Measurements from ENCODE around the gene PALM.

Gene PALM

DNA sequence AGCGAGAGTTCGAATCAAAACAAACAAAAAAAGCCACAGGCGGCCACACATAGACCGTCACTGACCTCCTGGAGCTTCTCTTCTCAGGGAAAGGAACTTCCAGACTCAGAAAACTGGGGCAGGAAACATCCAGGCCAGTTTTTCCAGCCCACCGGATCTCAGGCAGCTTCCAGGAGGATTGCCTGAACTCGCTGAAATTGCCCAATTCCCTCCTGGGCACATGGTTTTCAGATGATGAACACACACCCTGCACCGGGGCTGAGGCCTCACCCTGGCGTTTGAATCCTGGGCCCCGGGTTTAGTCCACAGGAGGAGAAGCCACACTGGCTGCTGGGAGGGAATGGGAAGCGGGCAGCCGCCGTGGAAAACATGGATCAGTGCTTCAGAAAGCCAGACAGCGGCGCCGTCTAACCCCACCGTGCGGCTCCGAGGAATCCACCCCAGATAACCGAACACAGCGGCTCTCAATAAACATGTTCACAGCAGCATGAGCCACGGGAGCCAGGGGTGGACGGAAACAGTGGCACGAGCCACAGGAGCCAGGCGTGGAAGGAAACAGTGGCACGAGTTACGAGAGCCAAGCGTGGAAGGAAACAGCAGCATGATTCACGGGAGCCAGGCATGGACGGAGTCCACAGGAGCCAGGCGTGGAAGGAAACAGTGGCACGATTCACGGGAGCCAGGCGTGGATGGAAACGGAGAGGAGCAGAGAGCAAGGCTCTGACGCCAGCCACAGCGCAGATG lies 70.3 kb downstream of the PALM start:
- no peak for DNase-seq

DNA sequence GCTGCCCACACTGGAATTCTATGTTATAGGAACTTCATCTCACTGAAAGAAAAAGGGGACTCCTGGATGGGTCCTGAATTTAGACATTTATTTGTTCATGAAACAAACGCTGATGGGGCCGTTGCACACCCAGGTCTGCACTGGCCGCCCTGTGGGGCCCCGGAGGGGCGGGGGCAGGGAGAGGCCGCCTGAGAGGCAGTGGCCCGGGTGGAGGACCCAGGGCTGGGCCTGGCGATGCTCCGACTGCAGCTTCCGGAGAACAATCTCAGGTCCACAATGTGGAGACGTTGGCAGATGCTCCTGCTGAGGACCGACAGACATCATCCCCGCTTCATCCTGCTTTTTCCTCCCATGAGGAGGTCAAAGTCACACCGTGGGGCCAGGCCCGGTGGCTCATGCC lies 72.2 kb downstream of the PALM start:
- DNase-seq = no peak

DNA sequence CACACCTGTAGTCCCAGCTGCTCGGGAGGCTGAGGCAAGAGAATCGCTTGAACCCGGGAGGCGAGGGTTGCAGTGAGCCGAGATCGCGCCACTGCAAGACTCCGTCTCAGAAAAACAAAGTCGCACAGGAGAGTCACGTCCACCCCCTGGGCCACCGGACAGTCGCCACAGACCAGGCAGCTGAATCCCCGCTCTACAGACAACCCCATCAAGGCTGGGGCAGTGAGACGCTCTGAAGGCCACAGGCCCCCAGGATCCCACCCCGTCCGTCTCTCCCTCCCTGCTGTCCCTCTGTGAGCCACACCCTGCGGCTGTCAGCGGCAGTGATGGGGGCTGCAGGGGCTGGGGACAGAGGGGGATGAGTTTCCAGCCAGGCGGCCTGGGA lies 73.1 kb downstream of the PALM start:
- no peak for DNase-seq

DNA sequence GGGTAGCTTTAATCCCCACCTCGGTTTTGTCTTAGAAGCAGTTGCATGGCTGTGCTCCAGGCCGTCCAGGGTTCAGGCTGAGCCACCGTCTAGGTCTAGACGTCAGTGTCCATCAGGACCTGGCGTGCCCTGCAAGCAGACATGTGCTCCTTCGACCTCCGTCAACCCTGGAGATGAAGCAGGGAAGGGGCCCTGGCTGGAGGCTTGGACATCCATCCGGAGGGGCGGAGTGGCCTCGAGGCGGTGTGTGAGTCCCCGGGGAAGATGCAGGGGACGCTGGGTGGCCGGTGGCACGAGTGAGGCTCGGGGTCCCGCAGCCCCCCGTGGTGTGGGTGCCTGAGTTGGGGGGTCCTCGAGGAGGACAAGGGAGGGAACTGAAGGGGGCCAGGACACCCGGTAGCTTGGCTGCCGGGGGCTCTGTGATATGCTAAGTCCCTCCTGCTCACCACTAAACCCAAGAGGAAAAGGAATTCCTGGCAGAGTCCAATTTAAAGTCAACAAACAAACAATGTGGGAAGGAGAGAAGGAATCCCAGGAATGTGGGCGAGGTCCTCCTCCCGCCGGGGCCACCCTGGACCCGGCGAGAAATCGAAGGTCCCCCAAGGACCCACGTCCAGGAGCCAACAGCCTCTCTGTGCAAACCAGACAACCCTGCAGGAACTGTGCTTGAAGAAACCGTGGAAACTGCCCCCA lies 73.6 kb downstream of the PALM start:
- DNase-seq = no peak

DNA sequence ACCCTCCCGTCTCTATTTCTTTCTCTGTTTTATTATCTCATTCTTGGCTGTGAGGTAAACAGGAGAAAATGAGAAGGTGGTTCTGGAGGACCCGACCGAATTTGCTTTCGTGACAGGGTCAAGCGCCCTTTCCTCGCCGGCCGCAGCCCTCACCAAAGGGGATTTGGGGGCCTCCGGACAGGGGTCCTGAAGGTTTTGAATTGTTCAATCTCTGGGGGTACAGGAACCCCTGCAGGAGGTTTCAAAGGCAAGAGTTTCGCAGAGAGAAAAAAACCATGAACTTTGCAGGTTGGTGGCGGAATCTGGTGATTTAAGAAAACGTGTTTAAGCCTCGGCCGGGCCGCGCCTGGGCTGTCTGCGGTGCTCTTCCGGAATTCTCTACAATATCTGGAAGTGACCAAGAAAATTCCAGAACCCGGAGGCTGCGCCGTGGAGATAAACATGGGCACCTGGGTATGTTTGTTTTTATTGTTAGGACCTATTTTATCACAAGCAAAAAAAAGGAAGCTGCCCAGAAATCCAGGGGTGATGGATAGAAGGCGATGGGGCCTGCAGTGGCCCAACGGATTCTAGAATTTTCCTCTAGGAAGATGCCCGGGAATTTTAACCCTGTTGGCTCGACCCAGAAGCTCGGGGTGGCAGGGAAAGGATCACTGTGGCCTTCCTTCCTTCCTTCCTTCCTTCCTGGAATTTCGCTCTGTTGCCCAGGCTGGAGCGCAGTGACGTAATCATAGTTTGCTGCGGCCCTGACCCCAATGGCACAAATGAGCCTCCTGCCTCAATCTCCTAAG lies 74.3 kb downstream of the PALM start:
- no peak for DNase-seq

DNA sequence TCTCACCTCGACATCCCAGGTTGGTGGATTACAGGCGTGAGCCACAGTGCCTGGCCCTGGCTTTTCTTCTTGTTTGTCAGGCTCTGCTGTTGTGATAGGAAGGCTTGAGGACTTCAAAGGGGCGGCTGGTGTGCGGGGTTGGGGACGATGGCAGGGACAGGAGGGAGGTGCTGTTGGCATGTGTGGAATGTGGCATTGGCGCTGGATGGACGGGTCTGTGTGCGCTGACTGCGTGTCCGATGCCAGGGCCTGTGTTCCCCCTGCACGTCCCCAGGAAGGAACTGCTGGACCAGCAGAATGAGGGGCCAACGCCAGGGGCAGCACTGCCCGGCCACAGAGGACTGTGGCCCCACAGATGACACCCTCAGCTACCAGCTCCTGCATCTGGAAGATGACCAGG lies 75.8 kb downstream of the PALM start:
- no peak for DNase-seq

DNA sequence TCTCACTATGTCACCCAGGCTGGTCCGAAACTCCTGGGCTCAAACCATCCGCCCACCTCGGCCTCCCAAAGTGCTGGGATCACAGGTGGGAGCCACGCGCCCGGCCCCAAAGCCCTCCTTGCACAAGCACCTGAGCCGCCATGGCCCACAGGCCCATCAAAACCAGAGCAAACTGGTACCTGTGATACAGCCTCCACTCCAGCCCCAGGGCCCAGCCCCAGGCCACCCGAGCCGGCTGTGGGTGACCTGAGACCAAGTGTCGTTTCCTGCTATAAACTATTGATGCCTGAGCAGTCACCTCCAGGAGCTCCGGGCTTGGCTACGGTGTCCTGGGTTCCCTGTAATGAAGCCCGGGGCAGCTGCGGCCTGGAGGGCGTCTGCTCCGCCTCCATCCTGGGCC lies 78.8 kb downstream of the PALM start:
- DNase-seq = no peak

DNA sequence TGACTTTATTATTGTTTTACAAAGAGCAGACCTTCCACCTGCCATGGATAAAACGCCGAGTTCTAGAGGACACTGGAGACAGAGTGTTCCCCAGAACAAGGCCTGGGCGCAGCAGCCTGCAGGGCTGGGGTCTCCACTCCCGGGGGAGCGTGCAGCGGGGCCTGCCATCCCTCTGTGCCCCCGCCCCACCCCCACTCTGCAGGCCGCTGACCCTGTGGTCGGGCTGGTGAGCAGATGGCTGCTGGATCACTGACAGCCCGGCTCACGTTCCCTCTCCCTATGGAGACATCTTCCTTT lies 79.9 kb downstream of the PALM start:
- no peak for DNase-seq

DNA sequence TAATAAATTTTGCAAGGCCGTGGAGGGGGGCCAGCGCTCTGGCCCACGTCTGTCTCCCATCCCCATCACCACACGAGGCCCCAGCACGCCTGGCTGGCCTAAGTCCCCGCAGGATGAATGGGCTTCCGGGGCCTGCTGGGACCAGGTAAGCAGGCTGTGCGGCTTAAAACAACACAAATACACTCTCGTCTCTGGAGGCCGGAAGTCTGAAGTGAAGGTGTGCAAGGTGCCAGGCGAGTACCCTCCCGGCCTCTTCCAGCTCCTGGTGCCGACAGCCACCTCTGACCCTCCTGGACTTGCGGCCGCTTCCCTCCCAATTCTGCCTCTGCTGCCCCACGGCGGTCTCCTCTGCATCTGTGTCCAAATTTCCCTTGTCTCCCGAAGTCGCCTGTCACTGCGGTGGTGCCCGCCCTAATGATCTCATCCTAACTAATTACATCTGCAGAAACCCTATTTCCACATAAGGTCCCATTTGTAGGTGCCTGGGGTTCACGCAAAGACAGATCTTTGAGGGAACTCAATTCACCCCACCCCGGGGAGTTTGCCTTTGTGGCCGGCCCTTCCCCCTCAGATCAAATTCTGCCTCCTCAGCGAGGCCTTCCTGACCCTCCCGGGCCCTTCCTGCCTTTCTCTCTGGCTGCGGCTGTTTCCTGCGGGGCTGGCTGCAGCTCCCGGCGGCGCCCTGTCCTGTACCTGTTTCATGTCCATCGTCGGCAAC lies 80.4 kb downstream of the PALM start:
- DNase-seq = no peak

DNA sequence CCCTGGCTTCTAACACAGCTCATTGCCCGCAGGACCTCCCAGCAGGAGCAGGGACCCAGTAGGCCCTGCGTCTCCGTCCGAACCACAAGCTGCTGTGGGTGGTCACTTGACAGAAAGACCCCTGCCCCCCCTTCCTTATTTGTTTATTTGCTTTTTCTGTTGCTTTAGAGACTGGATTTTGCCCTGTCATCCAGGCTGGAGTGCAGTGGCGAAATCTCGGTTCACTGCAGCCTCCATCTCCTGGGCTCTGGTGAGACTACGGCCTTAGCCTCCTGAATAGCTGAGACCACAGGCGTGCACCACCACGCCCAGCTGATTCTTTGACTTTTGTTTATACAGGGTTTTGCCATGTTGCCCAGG lies 80.9 kb downstream of the PALM start:
- DNase-seq = no peak

DNA sequence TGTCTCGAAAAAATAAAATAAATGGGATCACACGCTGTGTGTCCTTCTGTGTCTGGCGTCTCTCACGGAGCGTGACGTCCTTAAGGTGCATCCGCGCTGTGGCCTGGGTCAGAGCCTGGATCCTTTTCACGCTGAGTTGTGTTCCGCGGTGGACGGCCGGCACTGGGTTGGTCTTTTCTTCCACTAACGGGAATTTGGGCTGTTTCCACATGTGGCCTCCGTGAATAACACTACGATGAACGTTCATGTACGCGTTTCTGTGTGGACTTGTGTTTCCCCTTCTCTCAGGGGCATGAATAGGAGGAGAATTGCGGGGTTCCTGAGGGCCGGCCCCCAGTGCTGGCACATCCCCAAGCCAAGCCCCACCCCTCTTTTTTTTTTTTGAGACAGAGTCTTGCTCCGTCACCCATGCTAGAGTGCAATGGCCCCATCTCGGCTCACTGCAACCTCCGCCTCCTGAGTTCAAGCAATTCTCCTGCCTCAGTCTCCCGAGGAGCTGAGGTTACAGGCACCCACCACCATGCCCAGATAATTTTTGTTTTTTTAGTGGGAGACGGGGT lies 82.4 kb downstream of the PALM start:
- no peak for DNase-seq

DNA sequence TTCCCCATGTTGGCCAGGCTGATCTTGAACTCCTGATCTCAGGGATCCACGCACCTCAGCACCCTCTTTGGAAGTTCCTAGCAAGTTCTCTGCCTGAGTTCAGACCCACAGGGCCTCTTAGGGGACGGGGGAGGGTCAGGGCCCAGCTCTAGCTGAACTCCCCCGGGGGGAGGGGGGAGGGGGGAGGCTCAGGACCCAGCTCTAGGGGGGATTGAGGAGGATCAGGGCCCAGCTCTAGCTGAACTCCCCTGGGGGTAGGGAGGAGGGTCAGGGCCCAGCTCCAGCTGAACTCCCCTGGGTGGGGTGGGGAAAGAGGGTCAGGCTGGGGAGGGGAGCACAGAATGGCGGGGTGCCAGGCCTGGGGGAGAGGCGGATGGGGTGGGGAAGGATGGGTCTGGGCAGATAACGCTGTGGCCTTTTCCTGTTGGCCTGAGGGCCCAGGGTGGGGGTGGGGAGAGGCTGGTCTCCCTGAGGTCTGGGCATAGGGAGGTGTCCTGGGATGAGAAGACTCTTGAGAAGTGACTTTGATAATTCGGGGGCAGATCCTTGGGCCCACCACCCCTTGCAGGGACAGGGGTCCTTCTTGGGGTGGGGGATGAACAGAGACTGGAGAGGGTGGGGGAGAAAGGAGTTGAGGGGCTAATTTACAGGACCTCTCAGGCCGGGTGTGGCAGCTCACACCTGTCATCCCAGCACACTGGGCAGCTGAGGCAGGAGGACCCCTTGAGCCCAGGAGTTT lies 83.0 kb downstream of the PALM start:
- DNase-seq = no peak

DNA sequence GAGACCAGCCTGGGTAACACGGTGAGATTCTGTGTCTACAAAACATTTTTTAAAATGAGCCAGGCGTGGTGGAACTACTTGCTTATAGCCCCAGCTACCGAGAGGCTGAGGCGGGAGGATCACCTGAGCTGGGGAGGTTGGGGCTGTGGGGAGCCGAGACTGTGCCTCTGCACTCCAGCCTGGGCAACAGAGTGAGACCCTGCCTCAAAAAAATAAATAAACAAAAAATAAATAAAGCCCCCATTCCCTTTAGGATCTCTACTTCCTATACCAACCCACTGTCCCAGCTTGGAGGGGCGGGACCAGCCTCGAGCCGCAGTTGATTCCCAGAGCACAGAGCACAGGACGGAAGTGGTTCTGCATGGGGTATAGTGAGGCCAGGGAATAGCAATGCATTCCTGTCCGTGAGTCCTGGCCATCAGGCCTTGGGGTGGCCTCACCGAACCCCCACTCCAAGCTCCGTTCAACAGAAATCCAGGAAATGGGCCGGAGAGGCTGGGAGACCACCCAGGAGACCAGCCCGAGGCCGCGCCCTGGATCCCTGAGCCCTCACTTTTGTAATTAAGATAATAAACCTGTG lies 83.7 kb downstream of the PALM start:
- no peak for DNase-seq

DNA sequence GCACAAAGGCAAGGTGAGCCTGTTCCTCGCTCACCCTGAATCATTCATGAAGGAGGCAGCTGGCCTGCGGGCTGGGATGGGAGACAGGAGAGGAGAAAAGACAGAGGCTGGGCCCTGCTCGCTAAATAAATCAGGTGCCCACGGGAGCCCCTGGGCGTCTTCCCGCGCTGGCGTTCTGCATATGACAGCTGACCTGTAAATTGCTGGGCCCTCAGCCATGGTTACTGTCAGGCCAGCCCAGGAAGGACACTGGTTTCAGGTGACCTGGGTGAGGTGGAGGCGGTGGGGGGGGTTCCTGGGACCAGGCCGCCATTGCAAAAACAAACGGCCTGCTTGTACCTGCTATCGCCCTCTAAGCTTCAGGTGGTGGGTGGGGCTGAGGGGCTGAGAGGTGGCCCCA lies 85.1 kb downstream of the PALM start:
- no peak for DNase-seq

DNA sequence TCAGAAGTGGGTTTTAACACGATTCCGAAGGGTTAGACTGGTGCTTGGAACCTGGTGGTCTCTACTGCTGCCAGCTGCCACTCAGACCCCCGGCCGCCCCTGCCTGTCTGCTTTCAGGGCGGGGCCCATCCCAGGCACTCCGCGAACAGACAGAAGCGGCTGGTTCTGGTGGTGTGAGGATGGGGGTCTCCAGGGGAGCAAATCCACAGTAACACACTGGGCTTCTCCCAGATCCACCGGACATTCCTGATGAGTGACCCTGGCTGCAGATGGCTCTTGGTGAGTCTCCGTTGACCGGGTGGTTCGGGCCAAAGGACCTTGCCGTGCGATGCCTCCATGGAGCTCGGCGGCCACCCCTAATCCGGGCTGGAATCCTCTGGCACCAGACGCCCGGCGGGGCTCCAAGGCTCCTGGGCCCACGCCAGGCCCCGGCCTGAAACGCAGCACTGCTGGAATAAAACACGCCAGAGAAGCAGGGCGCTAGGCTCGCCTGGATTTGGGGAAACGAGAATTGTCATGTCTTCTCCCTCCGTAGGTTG lies 86.4 kb downstream of the PALM start:
- DNase-seq = peak in 22 of 51 donors; percentile 5 to 50 (median 28)

DNA sequence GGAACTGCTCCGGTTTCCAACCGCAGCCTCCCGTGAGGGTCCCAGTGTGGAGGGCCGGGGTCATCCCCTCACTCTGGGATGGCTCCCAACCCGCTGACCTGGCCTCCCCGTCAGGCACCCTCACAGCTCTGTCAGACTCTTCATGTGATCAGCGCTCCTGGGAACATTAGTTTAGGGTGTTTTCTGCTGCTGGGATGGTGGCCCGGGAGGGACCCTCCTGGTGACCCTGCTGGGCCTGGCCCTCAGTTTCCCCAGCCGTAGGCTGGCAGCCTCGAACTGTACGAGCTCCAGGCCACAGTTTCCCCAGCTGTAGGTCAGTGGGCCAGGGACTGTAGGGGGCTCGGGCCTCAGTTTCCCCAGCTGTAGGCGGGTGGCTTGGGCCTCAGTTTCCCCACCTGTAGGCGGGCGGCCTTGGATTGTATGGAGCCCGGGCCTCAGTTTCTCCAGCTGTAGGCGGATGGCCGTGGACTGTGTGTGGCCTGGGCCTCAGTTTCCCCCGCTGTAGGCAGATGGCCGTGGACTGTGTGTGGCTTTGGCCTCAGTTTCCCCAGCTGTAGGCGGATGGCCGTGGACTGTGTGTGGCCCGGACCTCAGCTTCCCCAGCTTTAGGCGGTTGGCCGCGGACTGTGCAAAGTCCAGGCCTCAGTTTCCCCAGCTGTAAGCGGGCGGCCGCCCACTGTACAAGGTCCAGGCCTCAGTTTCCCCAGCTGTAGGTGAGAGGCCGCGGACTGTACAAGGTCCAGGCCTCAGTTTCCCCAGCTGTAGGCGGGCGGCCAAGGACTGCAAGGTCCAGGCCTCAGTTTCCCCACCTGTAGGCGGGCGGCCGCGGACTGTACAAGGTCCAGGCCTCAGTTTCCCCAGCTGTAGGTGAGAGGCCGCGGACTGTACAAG lies 87.2 kb downstream of the PALM start:
- DNase-seq = no peak

DNA sequence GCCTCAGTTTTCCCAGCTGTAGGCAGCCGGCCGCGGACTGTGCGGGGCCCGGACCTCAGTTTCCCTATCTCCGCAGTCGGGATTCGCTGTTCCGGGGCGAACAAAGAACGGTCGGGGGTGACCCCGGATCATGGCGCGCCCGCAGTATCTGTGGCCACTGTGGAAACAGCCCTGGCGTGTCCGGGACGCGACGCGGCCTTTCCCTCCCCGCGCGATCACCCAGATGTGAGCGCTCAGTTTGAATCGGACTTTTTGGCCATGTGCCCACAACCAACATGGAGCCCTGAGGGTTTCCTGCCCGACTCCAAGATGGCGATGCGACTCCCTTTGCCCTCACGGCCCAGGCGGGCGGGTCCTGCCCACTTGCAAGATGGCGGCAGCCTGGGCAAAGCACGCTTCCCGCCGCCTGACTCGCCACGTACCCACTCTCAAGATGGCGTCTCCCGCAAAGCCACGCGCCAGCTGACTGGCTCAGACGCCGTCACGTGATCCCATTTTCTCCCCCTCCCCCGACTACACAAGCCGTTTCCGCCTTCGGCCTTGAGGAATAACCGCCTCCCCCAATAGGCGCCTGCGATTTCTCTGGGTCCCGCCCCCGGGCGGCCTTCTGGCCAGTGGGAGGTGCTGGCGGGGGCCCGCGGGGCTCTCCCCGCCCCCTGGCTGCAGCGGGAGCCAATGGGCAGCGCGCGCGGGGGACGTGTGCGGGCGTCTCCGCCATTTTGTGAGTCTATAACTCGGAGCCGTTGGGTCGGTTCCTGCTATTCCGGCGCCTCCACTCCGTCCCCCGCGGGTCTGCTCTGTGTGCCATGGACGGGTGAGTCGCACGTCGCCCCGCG lies 88.2 kb downstream of the PALM start, which contains the start of gene PTBP1:
Gene PTBP1, plus strand, starts transcription at position 761 of the 836 bp plus-strand sequence. Its CDS starts 46 bp downstream, at position 807.
- peak; percentile 81 to 100 (median 100) for DNase-seq
